GM18519 (cell line): ENCODE results near the gene UGDH.
"Not testable (repeated sequence)": the region's sequence is repeated elsewhere in the genome, so short reads cannot be mapped to it uniquely, and the experiment has no call there.

Source experiments
- ATAC-seq: cut with Tn5 transposase; IDR thresholded peaks from one replicate; pipeline ENCODE4 v1.9.1; 2021; ENCODE audit warnings: mild to moderate bottlenecking, moderate library complexity; ENCODE audit not compliant: unreplicated experiment, low FRiP score

UGDH gene

DNA sequence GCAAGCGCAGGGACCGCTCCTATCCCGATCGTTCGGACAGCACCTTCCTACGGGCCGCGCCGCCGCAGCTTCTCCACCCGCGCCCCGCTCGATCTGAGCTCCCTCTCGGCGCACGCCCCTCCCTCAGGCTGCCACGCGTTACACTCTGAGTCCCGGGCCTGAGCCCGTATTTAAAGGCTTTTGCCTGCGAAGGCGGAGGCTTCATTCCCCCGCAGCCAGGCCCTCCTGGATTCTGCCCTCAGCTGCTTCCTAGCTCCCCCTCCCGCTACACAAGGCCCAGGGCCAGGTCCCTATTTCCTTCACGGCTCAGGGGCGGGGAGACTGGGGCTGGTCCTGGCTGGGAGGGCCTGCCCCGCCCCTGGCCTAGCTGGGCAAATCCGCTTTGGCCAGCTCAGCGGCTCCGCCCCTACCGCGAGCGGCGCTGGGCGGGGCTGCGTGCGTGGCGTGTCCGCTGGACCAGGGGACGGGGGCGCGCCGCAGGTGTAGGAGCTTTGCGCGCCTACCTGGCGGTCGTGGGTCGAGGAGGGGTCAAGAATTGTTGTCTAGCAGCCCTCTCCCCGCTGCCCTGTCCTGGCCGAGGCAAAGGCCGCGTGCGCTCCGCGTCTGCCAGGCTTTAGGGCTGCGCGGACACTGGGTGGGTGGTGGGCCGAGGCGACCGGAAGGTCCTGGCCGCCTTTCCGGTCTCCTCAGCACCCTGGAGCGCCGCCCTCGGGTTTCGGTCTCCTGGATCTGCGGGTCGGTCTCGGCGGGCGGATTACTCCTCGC, at the start of gene UGDH:
TSS of gene UGDH (minus strand) at position 144 of the 765 bp plus-strand sequence. CDS start 5,927 bp downstream, outside the sequence.
- ATAC-seq = peak; percentile 94

DNA sequence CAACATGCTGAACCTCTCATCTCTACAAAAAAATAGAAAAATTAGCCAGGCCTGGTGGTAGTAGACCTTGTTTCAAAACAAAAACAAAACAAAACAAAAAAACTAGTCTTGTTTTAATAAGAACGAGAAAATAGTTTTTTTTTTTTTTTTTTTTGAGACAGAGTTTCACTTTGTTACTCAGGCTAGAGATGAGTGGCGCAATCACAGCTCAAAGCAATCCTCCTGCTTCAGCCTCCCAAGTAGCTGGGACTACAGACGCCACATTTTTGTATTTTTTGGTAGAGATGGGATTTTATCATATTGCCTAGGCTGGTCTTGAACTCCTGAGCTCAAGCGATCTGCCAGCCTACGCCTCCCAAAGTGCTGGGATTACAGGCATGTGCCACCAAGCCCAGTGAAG, 47.7 kb upstream of the UGDH start:
- no peak for ATAC-seq

GRCh38 chr4:39571504-39571903, 44.3 kb upstream of the UGDH start:
- no peak for ATAC-seq

DNA sequence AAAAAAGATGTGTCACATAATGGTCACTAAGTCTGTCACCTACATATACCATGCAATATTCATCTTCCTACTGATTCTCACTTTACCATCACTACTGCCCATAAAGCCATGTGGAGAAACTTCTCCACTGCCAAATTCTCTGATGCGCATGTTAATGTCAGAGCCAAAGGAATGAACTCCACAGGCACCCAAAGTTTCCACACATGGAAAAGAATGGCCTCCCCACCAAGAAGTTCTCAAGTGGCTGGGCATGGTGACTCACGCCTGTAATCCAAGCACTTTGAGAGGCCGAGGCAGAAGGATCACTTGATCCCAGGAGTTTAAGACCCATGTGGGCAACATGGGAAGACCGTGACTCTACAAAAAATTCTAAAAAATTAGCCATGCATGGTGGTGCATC, 43.8 kb upstream of the UGDH start:
- ATAC-seq = no peak

DNA sequence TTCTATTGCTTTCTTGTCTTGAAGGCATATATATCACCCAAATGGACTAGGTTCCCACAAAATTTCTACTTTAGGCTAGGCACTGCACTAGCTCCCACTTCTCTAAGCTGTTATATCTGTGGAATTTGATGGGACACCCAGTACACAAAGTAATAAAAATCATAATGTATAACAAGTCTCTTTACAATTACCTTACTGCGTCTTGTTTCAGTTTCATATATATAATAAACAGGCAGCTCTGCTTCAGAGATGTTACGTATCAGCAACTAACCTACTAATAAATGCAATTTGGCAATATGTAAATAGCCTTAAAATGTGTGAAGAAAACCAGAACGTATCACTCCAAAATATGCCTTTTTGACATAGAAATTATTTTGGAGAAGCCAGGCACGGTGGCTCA, 42.0 kb upstream of the UGDH start:
- no peak for ATAC-seq

- no peak for ATAC-seq
Observed at GRCh38 chr4:39568805-39569204, 41.6 kb upstream of the UGDH start.

GRCh38 chr4:39565878-39566600, 38.8 kb upstream of the UGDH start:
- ATAC-seq = no peak

- no peak for ATAC-seq
Observed at GRCh38 chr4:39563346-39563847, 36.2 kb upstream of the UGDH start.

DNA sequence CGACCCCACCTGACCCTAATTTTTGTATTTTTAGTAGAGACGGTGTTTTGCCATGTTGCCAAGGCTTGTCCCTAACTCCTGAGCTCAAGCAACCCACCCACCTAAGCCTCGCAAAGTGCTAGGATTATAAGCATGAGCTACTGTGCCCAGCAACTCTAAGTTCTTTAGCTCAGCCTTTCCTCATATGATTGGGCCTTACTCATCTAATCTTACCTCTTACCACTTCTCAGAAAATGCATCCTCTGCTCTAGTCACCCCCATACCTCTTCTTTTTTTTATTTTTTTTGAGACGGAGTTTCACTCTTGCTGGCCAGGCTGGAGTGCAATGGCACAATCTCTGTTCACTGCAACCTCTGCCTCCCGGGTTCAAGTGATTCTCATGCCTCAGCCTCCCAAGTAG, 35.6 kb upstream of the UGDH start:
- ATAC-seq = no peak

DNA sequence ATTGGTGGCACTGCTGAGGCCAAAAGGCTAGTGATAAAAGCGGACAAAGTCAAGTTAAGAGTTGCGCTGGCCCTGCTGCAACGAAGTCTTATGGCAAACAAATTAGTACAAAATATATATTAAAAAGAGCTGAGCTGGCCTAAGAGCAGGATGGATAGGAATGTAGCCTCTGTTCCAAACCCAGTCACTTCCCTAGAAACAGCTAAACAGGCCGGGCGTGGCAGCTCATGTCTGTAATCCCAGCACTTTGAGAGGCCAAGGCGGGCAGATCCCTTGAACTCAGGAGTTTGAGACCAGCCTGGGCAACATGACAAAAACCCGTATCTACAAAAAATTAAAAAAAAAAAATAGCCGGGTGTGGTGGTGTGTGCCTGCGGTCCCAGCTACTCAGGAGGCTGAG, 32.4 kb upstream of the UGDH start:
- no peak for ATAC-seq

DNA sequence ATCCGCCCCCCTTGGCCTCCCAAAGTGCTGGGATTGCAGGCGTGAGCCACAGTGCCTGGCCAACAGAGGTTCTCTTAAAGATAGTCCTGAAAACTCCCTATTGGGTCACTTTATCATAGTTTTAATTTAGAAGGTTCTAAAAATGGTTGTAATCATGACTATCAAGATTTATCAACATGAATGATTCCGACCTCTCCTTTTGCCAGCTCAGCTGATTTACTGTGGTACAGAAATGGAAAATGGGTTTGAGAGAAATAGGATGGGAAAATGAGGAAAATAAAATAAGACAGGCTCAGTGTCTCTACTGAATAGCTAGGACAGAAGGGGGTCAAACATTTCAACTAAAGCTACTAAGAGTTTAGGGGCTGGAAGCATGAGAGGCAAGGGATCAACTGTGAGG, 28.2 kb upstream of the UGDH start:
- ATAC-seq = no peak

- no peak for ATAC-seq
Observed at GRCh38 chr4:39548425-39549067, 21.3 kb upstream of the UGDH start.

- no peak for ATAC-seq
Observed at GRCh38 chr4:39544580-39545315, 17.5 kb upstream of the UGDH start.

- not testable (repeated sequence) for ATAC-seq
Observed at GRCh38 chr4:39544080-39544479, 16.8 kb upstream of the UGDH start.

DNA sequence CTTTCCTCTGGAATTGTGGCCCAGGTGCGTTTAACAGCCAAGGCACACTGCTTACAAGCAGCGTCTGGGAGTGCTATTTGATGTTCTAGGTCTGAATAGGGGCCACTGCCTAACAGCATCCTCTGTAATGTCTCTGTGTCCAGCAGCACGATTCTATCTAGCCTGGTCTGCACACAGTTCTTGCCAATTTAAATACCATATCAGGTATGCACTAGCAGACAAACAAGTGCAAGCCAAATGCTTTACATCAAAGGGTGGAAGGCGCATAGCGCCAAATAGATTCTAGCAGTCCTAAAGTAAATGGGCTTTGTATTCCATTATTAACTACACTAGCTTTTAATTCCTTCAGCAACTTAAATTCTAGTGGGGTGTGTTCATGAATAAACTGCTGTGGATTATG, 15.8 kb upstream of the UGDH start:
- ATAC-seq = no peak

DNA sequence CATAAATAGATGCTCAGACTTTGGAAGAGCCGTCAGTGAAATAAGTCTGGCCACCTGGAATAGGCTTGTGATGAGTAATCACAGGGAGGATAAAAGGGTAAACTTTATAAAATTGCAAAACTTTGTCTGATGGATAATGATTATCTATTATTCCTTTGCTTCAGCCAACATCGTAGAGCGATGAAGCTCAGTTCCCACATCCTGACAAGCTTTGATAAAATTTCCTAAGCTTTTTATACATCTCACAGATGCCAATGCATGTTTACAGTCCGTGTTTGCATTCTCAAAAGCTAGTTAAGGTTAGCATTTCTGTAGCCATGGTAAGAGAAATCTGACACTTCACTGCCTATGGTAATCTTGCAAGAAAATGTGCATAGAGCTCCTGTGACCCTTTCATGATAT, 15.4 kb upstream of the UGDH start:
- ATAC-seq = no peak

DNA sequence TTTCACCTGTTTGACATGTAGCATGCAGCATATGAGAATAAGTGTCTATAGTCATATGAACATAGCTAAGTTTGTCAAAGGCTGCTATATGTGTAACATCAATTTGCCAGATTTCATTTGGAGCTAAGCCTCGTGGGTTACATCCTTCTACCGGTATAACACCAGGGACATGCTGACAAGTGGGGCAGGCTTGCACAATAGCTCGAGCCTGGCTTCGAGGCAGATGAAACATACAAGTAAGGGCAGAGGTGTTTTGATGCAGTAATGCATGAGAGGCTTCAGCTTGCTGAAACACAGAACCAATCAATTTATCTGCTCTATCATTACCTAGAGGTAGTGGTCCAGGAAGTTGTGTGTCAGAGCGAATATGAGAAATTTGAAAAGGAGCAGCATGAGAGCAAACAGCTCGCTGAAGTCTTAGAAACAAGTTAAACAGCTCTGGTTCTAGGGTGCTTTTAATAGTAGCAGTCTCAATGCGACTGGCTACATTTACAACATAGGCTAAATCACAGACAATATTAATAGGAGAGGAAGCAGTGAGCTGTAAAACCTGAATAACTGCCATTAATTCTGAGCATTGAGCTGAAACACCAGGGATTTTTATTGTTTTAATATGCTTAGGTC, 14.9 kb upstream of the UGDH start:
- ATAC-seq = no peak

DNA sequence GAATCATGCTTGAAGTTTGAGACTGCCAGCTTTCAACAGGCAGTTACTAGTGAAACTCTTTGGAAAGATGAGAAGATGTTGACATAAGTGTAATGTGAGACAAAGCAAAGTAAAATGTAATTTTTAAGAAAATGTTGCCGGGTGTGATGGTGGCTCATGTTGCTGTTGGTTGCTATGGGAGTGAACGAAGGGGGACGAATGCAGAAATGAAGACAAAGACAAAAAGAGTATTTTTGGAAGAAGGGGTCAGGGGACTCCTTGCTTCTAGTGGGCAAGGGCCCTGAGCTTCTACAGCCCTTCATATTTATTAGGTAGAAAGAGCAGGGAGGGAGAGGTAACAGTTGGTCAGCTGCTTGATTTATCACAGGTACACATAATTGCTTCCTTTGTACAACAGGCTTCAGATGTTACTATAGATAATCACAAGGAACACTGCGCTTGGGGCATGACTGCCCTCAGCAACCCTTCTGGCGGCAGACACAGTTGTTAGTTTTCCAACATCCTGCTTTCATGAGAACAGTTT, 11.9 kb upstream of the UGDH start:
- no peak for ATAC-seq

DNA sequence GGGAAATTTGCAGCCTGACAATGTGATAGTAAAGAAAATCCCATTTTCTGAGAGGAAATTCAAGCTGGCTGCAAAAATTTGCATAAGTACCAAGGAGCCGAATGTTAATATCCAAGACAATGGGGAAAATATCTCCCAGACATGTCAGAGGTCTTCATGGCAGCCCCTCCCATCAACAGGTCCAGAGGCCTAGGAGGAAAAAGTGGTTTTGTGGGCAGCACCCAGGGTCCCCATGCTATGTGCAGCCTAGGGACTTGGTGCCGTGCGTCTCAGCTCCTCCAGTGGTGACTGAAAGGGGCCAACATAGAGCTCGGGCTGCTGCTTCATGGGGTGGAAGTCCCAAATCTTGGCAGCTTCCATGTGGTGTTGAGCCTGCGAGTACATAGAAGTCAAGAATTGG, 6.3 kb upstream of the UGDH start:
- no peak for ATAC-seq

- not testable (repeated sequence) for ATAC-seq
Observed at GRCh38 chr4:39532237-39532636, 5.0 kb upstream of the UGDH start.
